H9 (cell line): ENCODE data around the gene SERPINA10. TPM values are rescaled to one million over a fixed set of nuclear protein-coding genes. Genes with fewer than 3 reads are reported as not detected.

Experiments
- DNase-seq: peaks from one replicate; pipeline ENCODE4 v3.0.0-alpha.2; 2017
- H2AFZ ChIP-seq: one replicate; pipeline ENCODE4 v1.6.1; 2013; ENCODE audit warnings: mild to moderate bottlenecking, low read length, control low read depth, moderate library complexity
- H2AK5ac ChIP-seq: 2 replicates; pipeline ENCODE4 v1.6.1; 2013; ENCODE audit warnings: low read length, control low read depth, mixed read lengths; ENCODE audit not compliant: insufficient read length
- H2BK120ac ChIP-seq: one replicate; pipeline ENCODE4 v1.6.1; 2013; ENCODE audit warnings: low read depth, mild to moderate bottlenecking, low read length, control low read depth, inconsistent platforms; ENCODE audit not compliant: poor library complexity, severe bottlenecking
- H2BK12ac ChIP-seq: 2 replicates; pipeline ENCODE4 v1.6.1; 2013; ENCODE audit warnings: low read length, control low read depth, mixed read lengths, low read depth; ENCODE audit not compliant: insufficient read length
- H2BK15ac ChIP-seq: 2 replicates; pipeline ENCODE4 v1.6.1; 2013; ENCODE audit warnings: low read depth, low read length, control low read depth
- H2BK20ac ChIP-seq: one replicate; pipeline ENCODE4 v1.6.1; 2013; ENCODE audit warnings: low read depth, mild to moderate bottlenecking, low read length, control low read depth, inconsistent platforms; ENCODE audit not compliant: poor library complexity, severe bottlenecking
- H2BK5ac ChIP-seq: 2 replicates; pipeline ENCODE4 v1.6.1; 2013; ENCODE audit warnings: low read length, control low read depth, mixed read lengths; ENCODE audit not compliant: insufficient read length
- H3K14ac ChIP-seq: 2 replicates; pipeline ENCODE4 v1.6.1; 2013; ENCODE audit warnings: low read length, control low read depth; ENCODE audit not compliant: insufficient read depth
- H3K18ac ChIP-seq: 2 replicates; pipeline ENCODE4 v1.6.1; 2013; ENCODE audit warnings: low read depth, mild to moderate bottlenecking, mixed read lengths, low read length, control low read depth; ENCODE audit not compliant: insufficient read length
- H3K23ac ChIP-seq: 2 replicates; pipeline ENCODE4 v1.6.1; 2013; ENCODE audit warnings: low read length, control low read depth, mixed read lengths, low read depth; ENCODE audit not compliant: insufficient read length
- H3K23me2 ChIP-seq: 2 replicates; pipeline ENCODE4 v1.6.1; 2013; ENCODE audit warnings: low read depth, mild to moderate bottlenecking, mixed read lengths, low read length, control low read depth; ENCODE audit not compliant: insufficient read length, poor library complexity, severe bottlenecking
- H3K27ac ChIP-seq: 2 replicates; pipeline ENCODE4 v1.5.1; 2013; ENCODE audit warnings: low read length, control low read depth, mixed read lengths, low read depth; ENCODE audit not compliant: insufficient read length
- H3K27me3 ChIP-seq: 2 replicates; pipeline ENCODE4 v1.6.1; 2013; ENCODE audit warnings: low read length, control low read depth, inconsistent platforms; ENCODE audit not compliant: insufficient read depth
- H3K4ac ChIP-seq: 2 replicates; pipeline ENCODE4 v1.6.1; 2013; ENCODE audit warnings: low read depth, mild to moderate bottlenecking, control low read depth, inconsistent platforms, low read length, moderate library complexity
- H3K4me1 ChIP-seq: 2 replicates; pipeline ENCODE4 v1.6.1; 2013; ENCODE audit warnings: low read length, control low read depth, inconsistent platforms; ENCODE audit not compliant: insufficient read depth
- H3K4me2 ChIP-seq: 2 replicates; pipeline ENCODE4 v1.6.1; 2013; ENCODE audit warnings: low read length, control low read depth, mixed read lengths; ENCODE audit not compliant: insufficient read length, insufficient read depth
- H3K56ac ChIP-seq: 2 replicates; pipeline ENCODE4 v1.6.1; 2013; ENCODE audit warnings: low read depth, mild to moderate bottlenecking, mixed read lengths, low read length, control low read depth; ENCODE audit not compliant: insufficient read length
- H3K79me1 ChIP-seq: 2 replicates; pipeline ENCODE4 v1.6.1; 2013; ENCODE audit warnings: low read depth, mild to moderate bottlenecking, moderate library complexity, low read length, control low read depth, inconsistent platforms; ENCODE audit not compliant: insufficient read depth, poor library complexity, severe bottlenecking
- H3K79me2 ChIP-seq: 2 replicates; pipeline ENCODE4 v1.6.1; 2013; ENCODE audit warnings: low read length, control low read depth, inconsistent platforms; ENCODE audit not compliant: insufficient read depth
- H3K9ac ChIP-seq: 2 replicates; pipeline ENCODE4 v1.6.1; 2013; ENCODE audit warnings: low read length, control low read depth, mixed read lengths; ENCODE audit not compliant: insufficient read length; ENCODE audit errors: extremely low read depth
- H3K9me3 ChIP-seq: one replicate; pipeline ENCODE4 v1.6.1; 2013; ENCODE audit warnings: low read depth, low read length, inconsistent platforms; ENCODE audit not compliant: control insufficient read depth
- H3T11ph ChIP-seq: one replicate; pipeline ENCODE4 v1.6.1; 2013; ENCODE audit warnings: mild to moderate bottlenecking, low read length, control low read depth, inconsistent platforms
- H4K20me1 ChIP-seq: one replicate; pipeline ENCODE4 v1.6.1; 2013; ENCODE audit not compliant: control insufficient read depth, insufficient read length, insufficient read depth
- H4K5ac ChIP-seq: 2 replicates; pipeline ENCODE4 v1.6.1; 2013; ENCODE audit warnings: low read depth, mild to moderate bottlenecking, mixed read lengths, low read length, control low read depth; ENCODE audit not compliant: insufficient read length
- H4K8ac ChIP-seq: replicated peaks from 2 replicates; pipeline ENCODE4 v1.6.1; 2013; ENCODE audit warnings: low read length, control low read depth, mixed read lengths, low read depth; ENCODE audit not compliant: insufficient read length
- H4K91ac ChIP-seq: 2 replicates; pipeline ENCODE4 v1.6.1; 2013; ENCODE audit warnings: low read depth, mild to moderate bottlenecking, moderate library complexity, mixed read lengths, low read length, control low read depth; ENCODE audit not compliant: insufficient read length
- H3K27ac Mint-ChIP-seq, 3 experiments: 2 replicates in 2 of 3; 3 replicates in 1 of 3; pipeline ENCODE4 v1.8.0; 2020 to 2021; ENCODE audit warnings: mixed read lengths in 3 of 3, mild to moderate bottlenecking in 1 of 3, moderate library complexity in 1 of 3
- H3K27me3 Mint-ChIP-seq: 2 replicates; pipeline ENCODE4 v1.8.0; 2021; ENCODE audit warnings: low read depth, mild to moderate bottlenecking, moderate library complexity, mixed read lengths
- H3K36me3 Mint-ChIP-seq, 3 experiments: 2 replicates in 2 of 3; 3 replicates in 1 of 3; pipeline ENCODE4 v1.8.0; 2020 to 2021; ENCODE audit warnings: low read depth in 3 of 3, mixed read lengths in 3 of 3; ENCODE audit not compliant: insufficient read depth in 1 of 3
- H3K4me1 Mint-ChIP-seq, 2 experiments: 2 replicates each; pipeline ENCODE4 v1.8.0; 2020; ENCODE audit warnings: mixed read lengths in 2 of 2
- H3K4me3 Mint-ChIP-seq, 2 experiments: 2 replicates in 1 of 2; 3 replicates in 1 of 2; pipeline ENCODE4 v1.8.0; 2020 to 2021; ENCODE audit warnings: mild to moderate bottlenecking in 2 of 2, mixed read lengths in 2 of 2, moderate library complexity in 1 of 2
- H3K9me3 Mint-ChIP-seq, 2 experiments: 2 replicates in 1 of 2; 3 replicates in 1 of 2; pipeline ENCODE4 v1.8.0; 2020; ENCODE audit warnings: mild to moderate bottlenecking in 2 of 2, mixed read lengths in 2 of 2, moderate library complexity in 1 of 2
- WGBS: extraction: QIAGEN DNeasy Blood & Tissue Kit; methylation state at CpG from one replicate; pipeline ENCODE4 v1.1.7; 2013; ENCODE audit warnings: missing lambda C conversion rate, low lambda C conversion rate, mixed read lengths; ENCODE audit not compliant: insufficient read length; ENCODE audit errors: extremely low coverage; 5-methylcytosine and 5-hydroxymethylcytosine counted together
- total RNA-seq: library from RNA; stranded (reverse); gene quantifications from 2 replicates; pipeline ENCODE4 v1.2.1, GENCODE V29; 2021
- TF ChIP-seq, protein P1 (sequence below): fragments of 200-600 bp; sonication (generic); conservative IDR thresholded peaks from 3 replicates; pipeline ENCODE4 v1.8.0; 2021; ENCODE audit warnings: antibody characterized with exemption, mild to moderate bottlenecking

SERPINA10 gene
- total RNA-seq, 1 experiment from 2014 or later, result not detected

DNA sequence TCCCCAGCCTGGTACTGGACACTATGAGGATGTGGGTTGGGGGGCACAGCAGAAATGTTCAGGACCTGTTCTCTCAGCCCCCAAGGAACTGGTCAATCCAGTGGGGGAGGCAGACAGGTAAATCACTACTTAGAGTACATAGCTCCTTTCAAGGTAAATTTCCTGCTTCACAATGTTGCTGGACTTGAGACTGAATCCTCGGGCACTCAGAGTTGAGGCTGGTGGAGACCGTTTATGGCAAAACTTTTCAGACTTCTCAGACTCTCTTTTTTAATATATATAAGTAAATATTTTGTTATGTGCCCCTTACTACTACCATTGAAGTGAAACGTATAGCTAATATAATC lies 483 bp upstream of the SERPINA10 start:
- WGBS, result no CpG with 5 or more reads among the region's 3 CpGs
- H3K27me3 Mint-ChIP-seq, result no peaks in the 10 kb centered on the region
- no peak overlapping the region for H3K23ac ChIP-seq

More for the DNA sequence above, 483 bp upstream of the SERPINA10 start:
- no peaks in the 10 kb centered on the region for H4K20me1 ChIP-seq
- no peak overlapping the region for H3K56ac ChIP-seq
- H4K8ac ChIP-seq, result no peak overlapping the region
- DNase-seq, result no peak
- H3K9ac ChIP-seq, result no peak overlapping the region
- no peak overlapping the region for H2AFZ ChIP-seq
- Mint-ChIP-seq H3K4me1 (peaks cover 7 to 10% of the 10 kb centered on the region in 2 experiments), H3K27ac (no peak overlapping the region), H3K36me3 (no peaks in the 10 kb centered on the region), H3K9me3 (no peaks in the 10 kb centered on the region), H3K4me3 (no peak overlapping the region)
- H3K23me2 ChIP-seq, result no peaks in the 10 kb centered on the region
- no peak overlapping the region for H4K91ac ChIP-seq
- no peaks in the 10 kb centered on the region for H3K79me2 ChIP-seq
- no peaks in the 10 kb centered on the region for H3K27me3 ChIP-seq
- no peak overlapping the region for H3K18ac ChIP-seq
- H3K27ac ChIP-seq, result no peak overlapping the region
- H3K4me1 ChIP-seq, result no peaks in the 10 kb centered on the region; the same call in 1 of the 2 replicates
- H2AK5ac ChIP-seq, result no peak overlapping the region
- H2BK5ac ChIP-seq, result no peak overlapping the region
- no peak overlapping the region for H3K4me2 ChIP-seq
- H3K9me3 ChIP-seq, result no peaks in the 10 kb centered on the region
- no peak overlapping the region for H2BK20ac ChIP-seq
- no peak overlapping the region for H2BK120ac ChIP-seq
- no peak overlapping the region for H2BK15ac ChIP-seq
- H3T11ph ChIP-seq, result no peak overlapping the region
- TF ChIP-seq, protein P1, sequence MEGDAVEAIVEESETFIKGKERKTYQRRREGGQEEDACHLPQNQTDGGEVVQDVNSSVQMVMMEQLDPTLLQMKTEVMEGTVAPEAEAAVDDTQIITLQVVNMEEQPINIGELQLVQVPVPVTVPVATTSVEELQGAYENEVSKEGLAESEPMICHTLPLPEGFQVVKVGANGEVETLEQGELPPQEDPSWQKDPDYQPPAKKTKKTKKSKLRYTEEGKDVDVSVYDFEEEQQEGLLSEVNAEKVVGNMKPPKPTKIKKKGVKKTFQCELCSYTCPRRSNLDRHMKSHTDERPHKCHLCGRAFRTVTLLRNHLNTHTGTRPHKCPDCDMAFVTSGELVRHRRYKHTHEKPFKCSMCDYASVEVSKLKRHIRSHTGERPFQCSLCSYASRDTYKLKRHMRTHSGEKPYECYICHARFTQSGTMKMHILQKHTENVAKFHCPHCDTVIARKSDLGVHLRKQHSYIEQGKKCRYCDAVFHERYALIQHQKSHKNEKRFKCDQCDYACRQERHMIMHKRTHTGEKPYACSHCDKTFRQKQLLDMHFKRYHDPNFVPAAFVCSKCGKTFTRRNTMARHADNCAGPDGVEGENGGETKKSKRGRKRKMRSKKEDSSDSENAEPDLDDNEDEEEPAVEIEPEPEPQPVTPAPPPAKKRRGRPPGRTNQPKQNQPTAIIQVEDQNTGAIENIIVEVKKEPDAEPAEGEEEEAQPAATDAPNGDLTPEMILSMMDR, result no peak
- no peak overlapping the region for H3K4ac ChIP-seq
- no peak overlapping the region for H4K5ac ChIP-seq
- no peaks in the 10 kb centered on the region for H3K79me1 ChIP-seq
- H3K14ac ChIP-seq, result no peak overlapping the region
- H2BK12ac ChIP-seq, result no peak overlapping the region
